A549 (cell line): ENCODE measurements around the gene NOXO1.

Experiments used
- CTCF ChIP-seq: fragments of >200 bp; sonication (Bioruptor Twin); formaldehyde crosslinking; IDR thresholded peaks from 3 replicates; pipeline ENCODE4 v1.5.1; 2016
- FOSL2 ChIP-seq, 2 experiments: fragments of 450-650 bp in 1 of 2; fragments of >200 bp in 1 of 2; sonication (Bioruptor Twin) in 1 of 2; formaldehyde crosslinking; IDR thresholded peaks; 2 replicates each; pipeline versions ENCODE4 v1.5.0 to v1.6.1; 2016 to 2020; ENCODE audit warnings: mild to moderate bottlenecking in 1 of 2, moderate library complexity in 1 of 2
- MAFK ChIP-seq: fragments of 450-650 bp; IDR thresholded peaks from 2 replicates; pipeline ENCODE4 v1.6.1; 2014; ENCODE audit not compliant: partially characterized antibody

- TF ChIP-seq FOSL2 (IDR thresholded peaks at IDR 0.05) (no peak), FOSL2 (CRISPR knock-in tag; IDR thresholded peaks at IDR 0.05) (no peak), CTCF (no peak), MAFK (no peak)
Observed at GRCh38 chr16:1978476-1979120, 2.7 kb downstream of the NOXO1 start.
